Skeletal muscle tissue (tissue), 4 donors: Measurements from ENCODE around the gene ADAMTS12. TPM values are rescaled to one million over a fixed set of nuclear protein-coding genes. Genes with fewer than 3 reads are reported as not detected.
A peak's percentile ranks its signal among the peaks of the same experiment; 100 is the strongest.

Source experiments
- H3K27ac ChIP-seq: one replicate; pipeline ENCODE4 v1.7.0; 2013; ENCODE audit warnings: mild to moderate bottlenecking, low read depth, low read length, inconsistent platforms
- H3K27me3 ChIP-seq, 3 donors: one replicate each; pipeline ENCODE4 v1.7.0; 2013; ENCODE audit warnings: low read length in 3 of 3; ENCODE audit not compliant: control insufficient read depth in 3 of 3, insufficient read depth in 3 of 3
- H3K36me3 ChIP-seq, 3 donors: one replicate each; pipeline ENCODE4 v1.7.0; 2013; ENCODE audit warnings: low read length in 3 of 3; ENCODE audit not compliant: control insufficient read depth in 3 of 3, insufficient read depth in 3 of 3
- H3K4me1 ChIP-seq, 3 donors: one replicate each; pipeline ENCODE4 v1.7.0; 2013; ENCODE audit warnings: low read length in 3 of 3, mild to moderate bottlenecking in 3 of 3; ENCODE audit not compliant: control insufficient read depth in 3 of 3, insufficient read depth in 3 of 3
- H3K4me3 ChIP-seq, 3 donors: one replicate each; pipeline ENCODE4 v1.7.0; 2013; ENCODE audit warnings: low read length in 3 of 3
- H3K9ac ChIP-seq, 3 donors: one replicate each; pipeline ENCODE4 v1.7.0; 2013; ENCODE audit warnings: low read length in 3 of 3, mild to moderate bottlenecking in 3 of 3, moderate library complexity in 2 of 3, low read depth in 1 of 3
- H3K9me3 ChIP-seq, 3 donors: one replicate each; pipeline ENCODE4 v1.7.0; 2013; ENCODE audit warnings: low read length in 3 of 3; ENCODE audit not compliant: control insufficient read depth in 3 of 3
- total RNA-seq: library from RNA; depleted of rRNA; stranded (reverse); fragments of >200 nt; gene quantifications from one replicate; pipeline ENCODE4 v1.2.3, GENCODE V29; 2014
- donor health status: Osteomylitis.

The ADAMTS12 gene
- total RNA-seq, 1 donor from 2014 or later = 19.3 TPM

DNA sequence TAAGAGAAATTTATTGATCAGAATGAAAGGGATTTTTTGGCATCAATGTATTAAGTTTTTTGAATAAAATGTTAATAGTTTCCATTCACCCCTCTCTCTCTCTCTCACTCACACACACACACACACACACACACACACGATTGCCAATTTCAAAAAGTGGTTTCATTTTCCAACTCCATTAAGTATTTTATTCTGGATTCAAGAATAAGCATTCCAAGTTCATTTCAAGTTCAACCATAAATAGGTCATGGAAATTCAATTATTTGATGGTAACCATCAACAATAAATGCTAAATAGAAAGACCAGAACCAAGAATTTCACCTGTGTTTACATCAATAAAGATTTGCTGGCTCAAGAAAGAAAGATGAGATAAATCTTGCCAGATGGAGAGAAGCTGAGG, 171.6 kb downstream of the ADAMTS12 start:
- H3K36me3 ChIP-seq = no peaks in the 10 kb centered on the region
- no peak overlapping the region for H3K9ac ChIP-seq
- no peaks in the 10 kb centered on the region for H3K27me3 ChIP-seq
- no peak overlapping the region for H3K4me3 ChIP-seq
- no peaks in the 10 kb centered on the region for H3K9me3 ChIP-seq
- H3K27ac ChIP-seq = no peak overlapping the region
- peaks cover 0 to 2% (median 0%) of the 10 kb centered on the region in 3 donors for H3K4me1 ChIP-seq

DNA sequence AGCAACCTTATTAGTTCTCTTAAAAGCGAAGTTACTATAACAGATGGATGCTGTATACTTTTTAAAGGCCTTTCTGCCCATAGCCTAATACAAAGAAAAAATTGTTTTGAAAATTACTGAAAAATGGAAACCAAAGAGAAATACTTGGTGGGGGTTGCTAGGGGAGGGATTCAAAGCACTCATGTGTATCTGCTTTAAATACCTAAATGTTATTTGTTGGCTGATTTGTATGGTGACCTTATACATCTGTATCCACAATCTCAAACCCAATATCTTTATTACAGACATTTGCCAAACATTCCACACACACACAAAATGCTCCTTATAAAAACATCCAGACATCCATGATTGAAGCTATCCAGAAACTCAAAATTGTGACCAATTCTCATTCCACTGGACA, 172.0 kb downstream of the ADAMTS12 start:
- H3K9ac ChIP-seq = no peak overlapping the region
- H3K36me3 ChIP-seq = no peaks in the 10 kb centered on the region
- H3K27ac ChIP-seq = no peak overlapping the region
- no peaks in the 10 kb centered on the region for H3K27me3 ChIP-seq
- no peak overlapping the region for H3K4me3 ChIP-seq
- peaks cover 0 to 2% (median 0%) of the 10 kb centered on the region in 3 donors for H3K4me1 ChIP-seq
- no peaks in the 10 kb centered on the region for H3K9me3 ChIP-seq

DNA sequence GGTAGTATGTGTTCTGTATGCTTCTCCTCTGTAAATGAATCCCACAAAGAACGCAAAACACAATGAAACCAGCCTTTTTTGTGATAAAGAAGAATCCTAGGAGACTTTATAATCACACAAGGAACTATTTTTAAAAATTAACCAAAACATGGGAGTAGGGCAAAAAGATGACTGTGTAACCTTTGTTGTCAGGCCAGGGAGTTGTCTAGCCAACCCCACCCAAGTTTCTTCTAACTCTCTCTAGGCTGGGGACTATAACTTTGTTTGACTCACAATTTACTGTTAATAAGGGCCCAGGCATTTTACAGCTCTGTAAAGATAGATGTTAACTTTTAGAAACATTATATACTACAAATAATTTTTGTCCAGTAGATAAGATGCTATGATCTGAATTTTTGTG, 176.1 kb downstream of the ADAMTS12 start:
- no peaks in the 10 kb centered on the region for H3K4me1 ChIP-seq
- H3K9me3 ChIP-seq = no peaks in the 10 kb centered on the region
- H3K9ac ChIP-seq = no peak overlapping the region
- H3K4me3 ChIP-seq = no peak overlapping the region
- H3K36me3 ChIP-seq = no peaks in the 10 kb centered on the region
- no peak overlapping the region for H3K27ac ChIP-seq
- H3K27me3 ChIP-seq = no peaks in the 10 kb centered on the region

DNA sequence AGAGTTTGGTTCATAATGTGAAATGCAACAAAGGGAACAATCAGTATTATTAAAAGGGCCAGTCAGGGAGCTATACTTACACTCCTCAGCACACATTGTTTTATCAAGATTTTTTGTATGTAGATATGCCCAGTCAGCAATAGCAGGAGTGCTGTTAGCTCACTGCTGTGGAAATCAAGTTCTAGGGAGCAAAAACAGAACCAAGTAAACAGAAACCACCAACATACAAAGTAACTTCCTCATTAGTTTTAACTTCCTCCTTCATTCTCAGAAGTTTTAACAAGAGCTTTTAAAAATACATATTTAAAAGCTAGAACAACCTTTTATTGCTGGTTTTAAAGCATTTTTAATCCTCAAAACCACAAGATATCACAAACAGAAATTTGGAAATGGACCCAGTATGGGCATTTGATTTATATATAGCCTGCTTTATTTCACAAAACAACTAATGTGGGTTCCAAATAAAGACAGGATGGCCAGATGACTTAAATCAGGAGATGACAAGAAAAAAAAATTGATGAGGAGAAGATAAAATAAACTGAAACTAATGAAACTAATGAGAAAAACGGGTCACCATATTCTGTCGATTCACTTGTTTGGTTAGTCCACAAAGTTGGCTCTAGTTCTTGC, 178.5 kb downstream of the ADAMTS12 start:
- Histone ChIP-seq H3K27me3 (no peaks in the 10 kb centered on the region), H3K36me3 (no peaks in the 10 kb centered on the region), H3K4me1 (no peaks in the 10 kb centered on the region), H3K9me3 (no peaks in the 10 kb centered on the region), H3K9ac (no peak overlapping the region), H3K27ac (peak overlapping the region; percentile 22), H3K4me3 (no peak overlapping the region)

DNA sequence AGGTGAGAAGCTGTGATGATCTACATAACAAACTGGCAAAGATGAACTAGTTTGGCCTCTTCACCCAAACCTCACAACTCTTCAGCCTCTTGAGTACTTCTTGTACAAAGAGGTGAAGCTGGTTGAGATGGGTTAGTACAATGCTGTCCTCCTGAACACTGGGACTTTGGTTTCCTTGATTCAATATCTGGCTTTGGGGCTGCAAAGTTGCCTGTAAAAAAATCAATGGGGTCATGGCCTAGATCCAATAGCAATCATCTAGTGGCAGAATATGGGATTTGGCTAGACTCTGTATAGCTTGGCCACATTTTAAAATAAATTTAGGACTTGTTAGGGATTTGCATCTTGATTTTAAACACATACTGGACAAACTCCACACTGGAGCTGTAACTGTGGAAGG, 179.1 kb downstream of the ADAMTS12 start:
- H3K27me3 ChIP-seq = no peaks in the 10 kb centered on the region
- H3K9me3 ChIP-seq = no peaks in the 10 kb centered on the region
- H3K4me3 ChIP-seq = no peak overlapping the region
- H3K4me1 ChIP-seq = no peaks in the 10 kb centered on the region
- H3K27ac ChIP-seq = no peak overlapping the region
- H3K9ac ChIP-seq = no peak overlapping the region
- H3K36me3 ChIP-seq = no peaks in the 10 kb centered on the region

DNA sequence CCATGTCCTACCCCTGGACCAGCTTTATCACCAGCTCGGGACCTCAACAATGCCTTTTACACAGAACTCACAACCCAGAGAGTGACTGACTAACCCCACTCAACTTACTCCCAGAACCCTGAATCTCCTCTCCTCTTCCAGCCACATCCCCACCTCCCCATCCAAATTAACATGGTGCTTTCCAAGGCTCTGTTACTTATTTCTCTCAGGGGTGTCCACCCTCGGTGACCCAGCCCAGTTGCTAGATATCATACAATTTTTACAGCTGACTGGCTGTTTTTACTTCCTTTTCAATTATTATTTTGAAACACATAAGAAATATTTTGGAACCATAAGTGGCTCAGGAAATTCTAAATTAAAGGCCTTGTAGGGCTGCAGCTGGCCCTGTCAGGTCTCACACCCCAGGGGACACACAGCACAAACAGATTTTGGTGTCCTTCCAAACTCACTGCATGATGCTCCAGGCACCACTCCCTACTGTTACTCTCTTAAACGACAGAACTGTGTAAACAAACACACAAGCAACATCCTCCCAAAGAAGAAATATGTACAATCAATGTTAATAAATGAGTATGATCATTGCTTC, 180.6 kb downstream of the ADAMTS12 start:
- Histone ChIP-seq H3K27ac (no peak overlapping the region), H3K9ac (no peak overlapping the region), H3K36me3 (no peaks in the 10 kb centered on the region), H3K9me3 (no peaks in the 10 kb centered on the region), H3K4me1 (no peaks in the 10 kb centered on the region), H3K27me3 (no peaks in the 10 kb centered on the region), H3K4me3 (no peak overlapping the region)

DNA sequence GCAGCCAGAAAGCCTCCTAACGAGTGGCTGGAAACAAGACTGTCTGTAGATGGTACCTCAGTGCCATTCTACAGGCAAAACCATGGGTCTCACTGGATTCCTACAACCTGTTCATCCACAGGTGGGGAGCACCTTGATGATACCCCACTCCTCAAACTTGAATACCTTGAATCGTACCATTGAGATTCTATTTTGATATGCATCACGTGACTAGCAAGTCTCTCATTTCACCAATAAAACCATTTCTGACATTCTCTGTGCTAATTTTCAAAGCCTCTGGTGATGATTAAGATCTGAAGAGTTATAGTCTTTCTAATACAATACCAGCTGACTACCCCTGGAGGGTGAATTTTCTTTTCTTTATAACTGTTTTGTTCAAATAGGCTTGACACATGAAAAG, 188.9 kb downstream of the ADAMTS12 start:
- no peaks in the 10 kb centered on the region for H3K27me3 ChIP-seq
- no peaks in the 10 kb centered on the region for H3K36me3 ChIP-seq
- H3K9me3 ChIP-seq = no peaks in the 10 kb centered on the region

DNA sequence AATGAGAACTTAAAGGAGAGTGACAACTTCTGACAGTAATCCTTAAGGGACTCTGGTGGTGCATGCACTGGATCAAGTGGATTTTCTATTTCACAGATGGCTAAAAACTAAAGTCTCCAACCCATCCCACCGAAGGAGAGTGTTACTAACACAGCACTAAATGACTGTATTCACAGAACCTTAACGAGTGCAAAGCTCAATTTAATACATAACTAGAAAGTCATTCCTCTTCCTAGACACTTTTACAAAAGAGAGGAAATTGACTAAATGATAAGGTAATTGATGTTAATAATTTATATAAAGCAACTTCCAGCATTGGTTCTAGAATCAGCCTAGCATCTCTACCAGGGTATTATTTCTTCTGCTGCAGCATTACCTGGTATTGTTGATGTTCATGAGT, 189.8 kb downstream of the ADAMTS12 start:
- no peak overlapping the region for H3K9ac ChIP-seq
- no peaks in the 10 kb centered on the region for H3K9me3 ChIP-seq
- no peaks in the 10 kb centered on the region for H3K27me3 ChIP-seq
- no peaks in the 10 kb centered on the region for H3K4me1 ChIP-seq
- H3K4me3 ChIP-seq = no peak overlapping the region
- H3K36me3 ChIP-seq = no peaks in the 10 kb centered on the region
- no peak overlapping the region for H3K27ac ChIP-seq

More for the DNA sequence above, 188.9 kb downstream of the ADAMTS12 start:
- Histone ChIP-seq H3K4me1 (no peaks in the 10 kb centered on the region), H3K27ac (no peak overlapping the region), H3K4me3 (no peak overlapping the region), H3K9ac (no peak overlapping the region)

DNA sequence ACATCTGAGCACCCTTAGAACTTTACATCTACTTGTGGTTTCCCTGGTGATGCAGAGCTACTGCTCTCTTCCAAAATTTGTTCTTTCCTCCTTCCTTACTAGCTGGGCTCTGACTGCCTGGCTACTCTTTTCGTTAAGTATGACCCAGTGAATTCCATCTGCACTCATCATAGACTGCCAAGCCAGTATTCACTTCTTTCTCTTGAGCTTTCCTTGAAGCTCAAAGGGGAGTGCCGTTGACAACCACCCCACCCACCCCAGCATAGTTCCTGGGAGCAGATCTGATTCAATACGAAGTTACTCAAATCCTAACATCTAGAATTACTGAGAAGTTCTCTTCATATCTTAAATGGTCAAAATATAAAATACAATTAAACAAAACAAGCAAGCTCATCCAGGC, 190.5 kb downstream of the ADAMTS12 start:
- H3K4me3 ChIP-seq = no peak overlapping the region

DNA sequence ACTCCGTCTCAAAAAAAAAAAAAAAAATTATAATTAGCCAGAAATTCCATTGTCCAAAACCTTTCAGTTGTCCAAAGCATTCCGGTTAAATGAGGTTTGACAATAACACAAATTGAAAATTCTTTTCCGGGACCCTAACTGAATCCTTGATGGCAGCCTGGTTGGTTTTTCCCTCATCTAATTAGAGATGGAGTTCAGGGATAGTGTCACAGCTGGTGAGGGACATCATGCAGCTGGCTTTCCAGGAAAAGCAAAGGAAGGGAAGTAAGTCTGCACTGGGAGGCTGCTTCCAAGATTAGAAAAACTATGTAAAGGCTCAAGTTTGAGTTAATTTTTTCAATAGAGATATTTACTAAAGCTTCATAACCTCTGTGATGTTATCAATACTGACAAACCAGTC, 195.4 kb downstream of the ADAMTS12 start:
- Histone ChIP-seq H3K36me3 (no peaks in the 10 kb centered on the region), H3K9ac (no peak overlapping the region), H3K4me3 (no peak overlapping the region), H3K9me3 (peaks cover 0 to 7% (median 0%) of the 10 kb centered on the region in 3 donors), H3K27me3 (no peaks in the 10 kb centered on the region), H3K4me1 (no peaks in the 10 kb centered on the region), H3K27ac (no peak overlapping the region)

More for the DNA sequence above, 190.5 kb downstream of the ADAMTS12 start:
- H3K27me3 ChIP-seq = no peaks in the 10 kb centered on the region
- H3K9me3 ChIP-seq = no peaks in the 10 kb centered on the region
- no peak overlapping the region for H3K27ac ChIP-seq
- no peaks in the 10 kb centered on the region for H3K4me1 ChIP-seq
- H3K36me3 ChIP-seq = no peaks in the 10 kb centered on the region
- no peak overlapping the region for H3K9ac ChIP-seq
